SK-N-SH (cell line): ENCODE results near the gene TACC2. TPM values are rescaled to one million over a fixed set of nuclear protein-coding genes. Genes with fewer than 3 reads are reported as not detected.

Experiments
- CTCF ChIA-PET: fragments of 300-600, 350-600 bp; formaldehyde crosslinking; extraction: SDS; loops from one replicate; lab custom pipeline; 2021; lab: Yijun Ruan, JAX
- POLR2A ChIA-PET: fragments of 350-600 bp; sonication (Branson Sonifier 250); formaldehyde crosslinking; extraction: SDS; loops from one replicate; lab custom pipeline; 2020; ENCODE audit warnings: antibody characterized with exemption, inconsistent platforms; lab: Yijun Ruan, JAX
- DNase-seq: peaks from one replicate; pipeline ENCODE4 v3.0.0; 2012
- H2AFZ ChIP-seq: fragments of 200-600 bp; sonication (generic); 2 replicates; pipeline ENCODE4 v1.8.1; 2016; ENCODE audit warnings: antibody characterized with exemption, mild to moderate bottlenecking, low read depth
- H3F3A ChIP-seq: fragments of 200-600 bp; sonication (generic); replicated peaks from 2 replicates; pipeline ENCODE3; 2016; ENCODE audit warnings: antibody characterized with exemption, mild to moderate bottlenecking; ENCODE audit not compliant: insufficient read depth
- H3K27ac ChIP-seq, 2 experiments: fragments of 200-500 bp in 1 of 2; fragments of 200-600 bp in 1 of 2; sonication (Bioruptor generic) in 1 of 2; sonication (generic), shearing (Covaris generic) in 1 of 2; 2 replicates each; pipeline versions ENCODE4 v1.5.1 to v1.6.1; 2014 to 2016; ENCODE audit warnings: low read depth in 2 of 2, inconsistent platforms in 1 of 2, low read length in 1 of 2, mild to moderate bottlenecking in 1 of 2, mixed read lengths in 1 of 2
- H3K27me3 ChIP-seq: fragments of 200-600 bp; sonication (generic), shearing (Covaris generic); 2 replicates; pipeline ENCODE4 v1.6.1; 2016; ENCODE audit warnings: mixed run types; ENCODE audit not compliant: insufficient read depth
- H3K36me3 ChIP-seq, 2 experiments: fragments of 200-500 bp in 1 of 2; fragments of 200-600 bp in 1 of 2; sonication (Bioruptor generic) in 1 of 2; sonication (generic) in 1 of 2; replicated peaks in 1 of 2; 2 replicates each; pipeline versions ENCODE3 to v1.5.1; 2014 to 2016; ENCODE audit warnings: low read length in 1 of 2, mild to moderate bottlenecking in 1 of 2; ENCODE audit not compliant: insufficient read depth in 2 of 2, control insufficient read depth in 1 of 2
- H3K4me1 ChIP-seq, 2 experiments: fragments of 200-500 bp in 1 of 2; fragments of 200-600 bp in 1 of 2; sonication (Bioruptor generic) in 1 of 2; sonication (generic), shearing (Covaris generic) in 1 of 2; 2 replicates each; pipeline versions ENCODE4 v1.5.1 to v1.6.1; 2014 to 2016; ENCODE audit warnings: low read depth in 1 of 2, low read length in 1 of 2, mixed run types in 1 of 2; ENCODE audit not compliant: insufficient read depth in 2 of 2, control insufficient read depth in 1 of 2
- H3K4me2 ChIP-seq: fragments of 200-600 bp; sonication (generic), shearing (Covaris generic); 2 replicates; pipeline ENCODE4 v1.6.1; 2017; ENCODE audit warnings: mixed run types
- H3K4me3 ChIP-seq, 2 experiments: fragments of 200-500 bp in 1 of 2; fragments of 200-600 bp in 1 of 2; sonication (Bioruptor generic) in 1 of 2; sonication (generic), shearing (Covaris generic) in 1 of 2; 2 replicates each; pipeline versions ENCODE4 v1.5.1 to v1.8.1; 2014 to 2016; ENCODE audit warnings: low read depth in 2 of 2, inconsistent platforms in 1 of 2, low read length in 1 of 2, mild to moderate bottlenecking in 1 of 2, mixed read lengths in 1 of 2, moderate library complexity in 1 of 2
- H3K79me2 ChIP-seq: fragments of 200-600 bp; sonication (generic); 2 replicates; pipeline ENCODE4 v1.8.1; 2017; ENCODE audit warnings: mild to moderate bottlenecking; ENCODE audit not compliant: insufficient read depth
- H3K9ac ChIP-seq: fragments of 200-600 bp; sonication (generic); 2 replicates; pipeline ENCODE4 v1.6.1; 2017; ENCODE audit warnings: mixed run types
- H3K9me2 ChIP-seq: fragments of 200-600 bp; sonication (generic); 2 replicates; pipeline ENCODE4 v1.6.1; 2017; ENCODE audit warnings: mixed run types
- H3K9me3 ChIP-seq: fragments of 200-600 bp; sonication (generic); 2 replicates; pipeline ENCODE4 v1.6.1; 2017; ENCODE audit warnings: mixed run types, mild to moderate bottlenecking, moderate library complexity
- H4K20me1 ChIP-seq: fragments of 200-600 bp; sonication (generic); 2 replicates; pipeline ENCODE4 v1.6.1; 2017; ENCODE audit warnings: mild to moderate bottlenecking, mixed run types; ENCODE audit not compliant: insufficient read depth
- EP300 ChIP-seq, 2 experiments: IDR thresholded peaks; 2 replicates each; pipeline versions ENCODE4 v1.4.0 to v1.6.1; 2012; ENCODE audit warnings: borderline replicate concordance in 1 of 2, low read depth in 1 of 2, low read length in 1 of 2
- EZH2phosphoT487 ChIP-seq: fragments of 200-600 bp; sonication (generic); IDR thresholded peaks from 2 replicates; pipeline ENCODE4 v1.6.1; 2017; ENCODE audit warnings: low read depth, mixed run types, mild to moderate bottlenecking, antibody characterized with exemption, moderate library complexity, borderline replicate concordance
- FOSL2 ChIP-seq: IDR thresholded peaks from 2 replicates; pipeline ENCODE4 v1.4.0; 2012; ENCODE audit warnings: low read depth, mild to moderate bottlenecking, moderate library complexity, borderline replicate concordance
- FOXJ3 ChIP-seq: sonication (generic); formaldehyde crosslinking; IDR thresholded peaks from 2 replicates; pipeline ENCODE4 v1.5.1; 2020; ENCODE audit warnings: mild to moderate bottlenecking, missing genetic modification reagents
- JUND ChIP-seq: IDR thresholded peaks from 2 replicates; pipeline ENCODE4 v1.4.0; 2012
- MEF2A ChIP-seq: IDR thresholded peaks from 2 replicates; pipeline ENCODE4 v1.4.0; 2012; ENCODE audit warnings: low read depth, borderline replicate concordance
- POLR2AphosphoS5 ChIP-seq: IDR thresholded peaks from 2 replicates; pipeline ENCODE4 v1.6.1; 2012; ENCODE audit warnings: low read depth, low read length
- RCOR1 ChIP-seq: fragments of 150-350 bp; IDR thresholded peaks from 2 replicates; pipeline ENCODE4 v1.6.1; 2017; ENCODE audit warnings: antibody characterized with exemption, low read length
- TCF12 ChIP-seq: IDR thresholded peaks from 2 replicates; pipeline ENCODE4 v1.4.0; 2012
- TEAD4 ChIP-seq: IDR thresholded peaks from 2 replicates; pipeline ENCODE4 v1.4.0; 2012; ENCODE audit warnings: mild to moderate bottlenecking, borderline replicate concordance; ENCODE audit not compliant: insufficient read depth
- USF2 ChIP-seq: fragments of 150-350 bp; IDR thresholded peaks from 2 replicates; pipeline ENCODE4 v1.6.1; 2017; ENCODE audit warnings: antibody characterized with exemption, low read length, low read depth, borderline replicate concordance
- ZBTB33 ChIP-seq: IDR thresholded peaks from 2 replicates; pipeline ENCODE4 v1.4.0; 2012; ENCODE audit warnings: low read depth, borderline replicate concordance
- WGBS: methylation state at CpG from one replicate; pipeline ENCODE4 v1.1.6; 2017; ENCODE audit warnings: low lambda C conversion rate; 5-methylcytosine and 5-hydroxymethylcytosine counted together
- polyA plus RNA-seq, 3 experiments: library from polyadenylated mRNA; depleted of rRNA; stranded (reverse); fragments of >200 nt; gene quantifications; 2 replicates each; pipeline ENCODE4 v1.2.3, GENCODE V29; 2012

The TACC2 gene
- polyA plus RNA-seq, 1 of the 3 experiments (the other 2 are of a cell fraction), result 8.8 TPM

DNA sequence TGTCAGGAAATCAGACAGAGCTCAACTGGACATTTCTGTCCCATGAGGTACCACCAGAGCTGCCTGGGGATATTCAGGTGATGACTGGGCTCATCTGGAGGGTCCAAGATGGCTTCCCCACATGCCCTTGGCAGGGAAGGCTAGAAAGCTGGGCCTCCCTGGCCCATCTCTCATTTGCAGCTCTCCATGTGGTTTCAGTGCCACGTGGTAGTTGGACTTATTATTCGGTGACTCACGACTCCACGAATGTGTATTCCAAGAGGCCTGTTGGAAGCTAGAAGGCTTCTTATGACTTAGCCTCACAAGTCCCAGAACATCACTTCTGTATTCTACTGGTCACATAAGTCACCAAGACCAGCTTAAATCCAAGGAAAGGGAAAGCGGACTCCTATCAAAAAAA lies 36.7 kb upstream of the TACC2 start:
- H4K20me1 ChIP-seq, result no peaks in the 10 kb centered on the region
- TF ChIP-seq POLR2AphosphoS5, result no peak
- no peak for TF ChIP-seq EP300 (IDR thresholded peaks at IDR 0.05; ENCODE audit: borderline replicate concordance in 1 of 2, low read depth in 1 of 2, low read length in 1 of 2)
- TF ChIP-seq FOSL2, result no peak
- TF ChIP-seq MEF2A, result no peak
- H3K27me3 ChIP-seq, result no peaks in the 10 kb centered on the region
- no peak overlapping the region for H3K4me2 ChIP-seq
- ChIA-PET CTCF (interaction anchor here (0.7 kb wide), 2 partner anchors 23 to 262 kb away, joined by 3 read pairs; partner anchors contain the start of gene NSMCE4A), POLR2A (interaction anchor here (0.9 kb wide), 1 partner anchor 188 kb away, joined by 3 read pairs; no protein-coding TSS in a partner anchor)
- H3F3A ChIP-seq, result peaks cover 7% of the 10 kb centered on the region
- H3K9me2 ChIP-seq, result no peaks in the 10 kb centered on the region
- no peaks in the 10 kb centered on the region for H3K79me2 ChIP-seq
- H3K9me3 ChIP-seq, result no peaks in the 10 kb centered on the region
- H3K27ac ChIP-seq, result no peak overlapping the region
- peaks cover 0 to 3% of the 10 kb centered on the region in 2 experiments for H3K36me3 ChIP-seq
- DNase-seq, result no peak
- WGBS, result 100% methylated on average over 5 of the region's 5 CpGs
- peaks cover 0 to 10% of the 10 kb centered on the region in 2 experiments; a peak in 1 of 4 replicates for H3K4me1 ChIP-seq
- no peak overlapping the region for H2AFZ ChIP-seq
- no peak overlapping the region for H3K4me3 ChIP-seq
- no peak overlapping the region for H3K9ac ChIP-seq

GRCh38 chr10:121956111-121957061 lies 32.6 kb upstream of the TACC2 start:
- no peak for DNase-seq
- 71% methylated on average over 7 of the region's 7 CpGs for WGBS
- Histone ChIP-seq H3K27ac (peak overlapping the region in 1 of 2 experiments; percentile 24; a peak in 1 of 4 replicates), H3F3A (peaks cover 4% of the 10 kb centered on the region), H3K4me3 (no peak overlapping the region), H4K20me1 (no peaks in the 10 kb centered on the region), H3K9ac (no peak overlapping the region), H3K4me2 (no peak overlapping the region), H3K9me3 (no peaks in the 10 kb centered on the region), H3K9me2 (no peaks in the 10 kb centered on the region), H2AFZ (no peak overlapping the region), H3K79me2 (no peaks in the 10 kb centered on the region), H3K27me3 (no peaks in the 10 kb centered on the region), H3K4me1 (peaks cover 0 to 10% of the 10 kb centered on the region in 2 experiments; a peak in 1 of 4 replicates), H3K36me3 (peaks cover 4 to 21% of the 10 kb centered on the region in 2 experiments)
- TF ChIP-seq FOSL2, result peak; percentile 69; the same call in 1 of the 2 replicates
- TF ChIP-seq JUND, result peak; percentile 37
- no peak for TF ChIP-seq USF2
- no peak for TF ChIP-seq ZBTB33
- TF ChIP-seq TEAD4, result no peak
- no peak for TF ChIP-seq TCF12
- no peak for TF ChIP-seq RCOR1
- no peak for TF ChIP-seq FOXJ3
- no peak for TF ChIP-seq EZH2phosphoT487
- POLR2A ChIA-PET, result no interaction called here
- CTCF ChIA-PET, result interaction anchor here (0.8 to 1.4 kb wide), 3 partner anchors 19 to 157 kb away, joined by 3 to 4 read pairs (median 3); no protein-coding TSS in a partner anchor
